Measurements from ENCODE around the gene ADAMTS2. TPM values are rescaled to one million over a fixed set of nuclear protein-coding genes. Genes with fewer than 3 reads are reported as not detected.

The ADAMTS2 gene
- total RNA-seq, 4 donors from 2014 or later: 39.5 to 61.9 (median 56.4) TPM

- no peak for ATAC-seq (ENCODE audit: low FRiP score)
- no peak for TF ChIP-seq CTCF (IDR thresholded peaks at IDR 0.05)
- no peak for DNase-seq (ENCODE audit: low spot score)
Observed at GRCh38 chr5:179271821-179272325, 73.4 kb downstream of the ADAMTS2 start.

- no peak for ATAC-seq (ENCODE audit: low FRiP score)
- DNase-seq (ENCODE audit: low spot score): peak; percentile 21
- no peak for TF ChIP-seq CTCF (IDR thresholded peaks at IDR 0.05)
Observed at GRCh38 chr5:179271428-179271734, 73.9 kb downstream of the ADAMTS2 start.

- ATAC-seq (ENCODE audit: low FRiP score) (no peak), DNase-seq (ENCODE audit: low spot score) (peak; percentile 22)
- no peak for TF ChIP-seq CTCF (IDR thresholded peaks at IDR 0.05)
Observed at GRCh38 chr5:179270581-179271427, 74.5 kb downstream of the ADAMTS2 start.

- TF ChIP-seq CTCF (IDR thresholded peaks at IDR 0.05): no peak
- no peak for ATAC-seq (ENCODE audit: low FRiP score)
- peak; percentile 21 for DNase-seq (ENCODE audit: low spot score)
Observed at GRCh38 chr5:179269781-179270543, 75.3 kb downstream of the ADAMTS2 start.

GRCh38 chr5:179268966-179269693, 76.1 kb downstream of the ADAMTS2 start:
- DNase-seq (ENCODE audit: low spot score) (peak; percentile 19), ATAC-seq (ENCODE audit: low FRiP score) (no peak)

More at GRCh38 chr5:179268966-179269693, 76.1 kb downstream of the ADAMTS2 start:
- TF ChIP-seq CTCF (IDR thresholded peaks at IDR 0.05): no peak
